Thyroid gland (tissue), 4 donors: ENCODE results near the gene PRKCZ.

Experiments
- POLR2A ChIP-seq, 2 donors: fragments of 450-650 bp; IDR thresholded peaks; one replicate each; pipeline ENCODE4 v1.6.1; 2017; ENCODE audit warnings: antibody characterized with exemption in 2 of 2, mild to moderate bottlenecking in 2 of 2, moderate library complexity in 1 of 2
- TF ChIP-seq, protein P1 (sequence below), 6 experiments: fragments of 200-600 bp in 3 of 6; fragments of 450-650 bp in 3 of 6; sonication (generic) in 3 of 6; IDR thresholded peaks; one replicate each; pipeline ENCODE4 v1.5.1; 2016 to 2019; ENCODE audit warnings: antibody characterized with exemption in 6 of 6, mild to moderate bottlenecking in 2 of 6, inconsistent platforms in 1 of 6, moderate library complexity in 1 of 6

DNA sequence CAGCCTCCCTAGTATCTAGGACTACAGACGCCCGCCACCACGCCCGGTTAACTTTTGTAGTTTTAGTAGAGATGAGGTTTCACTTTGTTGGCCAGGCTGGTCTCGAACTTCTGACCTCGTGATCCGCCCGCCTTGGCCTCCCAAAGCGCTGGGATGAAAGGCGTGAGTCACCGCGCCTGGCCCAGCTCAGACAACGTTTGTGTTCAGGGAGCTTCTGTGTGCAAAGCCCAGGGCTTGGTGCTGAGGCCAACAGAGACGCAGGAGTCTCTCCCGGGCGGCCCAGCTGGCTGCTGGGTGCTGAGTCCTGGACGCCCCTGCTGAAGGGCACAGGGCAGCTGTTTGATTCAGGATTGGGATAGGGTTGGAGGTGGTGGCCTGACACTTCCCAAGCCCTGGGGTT, 3.0 kb downstream of the PRKCZ start:
- TF ChIP-seq, protein P1, sequence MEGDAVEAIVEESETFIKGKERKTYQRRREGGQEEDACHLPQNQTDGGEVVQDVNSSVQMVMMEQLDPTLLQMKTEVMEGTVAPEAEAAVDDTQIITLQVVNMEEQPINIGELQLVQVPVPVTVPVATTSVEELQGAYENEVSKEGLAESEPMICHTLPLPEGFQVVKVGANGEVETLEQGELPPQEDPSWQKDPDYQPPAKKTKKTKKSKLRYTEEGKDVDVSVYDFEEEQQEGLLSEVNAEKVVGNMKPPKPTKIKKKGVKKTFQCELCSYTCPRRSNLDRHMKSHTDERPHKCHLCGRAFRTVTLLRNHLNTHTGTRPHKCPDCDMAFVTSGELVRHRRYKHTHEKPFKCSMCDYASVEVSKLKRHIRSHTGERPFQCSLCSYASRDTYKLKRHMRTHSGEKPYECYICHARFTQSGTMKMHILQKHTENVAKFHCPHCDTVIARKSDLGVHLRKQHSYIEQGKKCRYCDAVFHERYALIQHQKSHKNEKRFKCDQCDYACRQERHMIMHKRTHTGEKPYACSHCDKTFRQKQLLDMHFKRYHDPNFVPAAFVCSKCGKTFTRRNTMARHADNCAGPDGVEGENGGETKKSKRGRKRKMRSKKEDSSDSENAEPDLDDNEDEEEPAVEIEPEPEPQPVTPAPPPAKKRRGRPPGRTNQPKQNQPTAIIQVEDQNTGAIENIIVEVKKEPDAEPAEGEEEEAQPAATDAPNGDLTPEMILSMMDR (IDR thresholded peaks at IDR 0.05) = no peak
- TF ChIP-seq POLR2A (IDR thresholded peaks at IDR 0.05) = no peak
